Muscle layer of duodenum (tissue), 2 donors: ENCODE data around the gene IFI35.
A peak's percentile ranks its signal among the peaks of the same experiment; 100 is the strongest.
"Not testable (repeated sequence)": the region's sequence is repeated elsewhere in the genome, so short reads cannot be mapped to it uniquely, and the experiment has no call there.

Experiments
- H3K27ac ChIP-seq: one replicate; pipeline ENCODE4 v1.7.0; 2013; ENCODE audit warnings: mild to moderate bottlenecking, low read length
- H3K27me3 ChIP-seq: one replicate; pipeline ENCODE4 v1.7.0; 2013; ENCODE audit warnings: low read depth, mild to moderate bottlenecking, control low read depth, low read length
- H3K36me3 ChIP-seq, 2 donors: one replicate each; pipeline ENCODE4 v1.7.0; 2013; ENCODE audit warnings: low read length in 2 of 2, control low read depth in 1 of 2, mild to moderate bottlenecking in 1 of 2; ENCODE audit not compliant: insufficient read depth in 2 of 2, control insufficient read depth in 1 of 2
- H3K4me1 ChIP-seq, 2 donors: one replicate each; pipeline ENCODE4 v1.7.0; 2013; ENCODE audit warnings: low read length in 2 of 2, mild to moderate bottlenecking in 2 of 2, control low read depth in 1 of 2, moderate library complexity in 1 of 2; ENCODE audit not compliant: insufficient read depth in 2 of 2, control insufficient read depth in 1 of 2
- H3K4me3 ChIP-seq, 2 donors: one replicate each; pipeline ENCODE4 v1.7.0; 2013; ENCODE audit warnings: low read length in 2 of 2, low read depth in 1 of 2, mild to moderate bottlenecking in 1 of 2
- H3K9me3 ChIP-seq, 2 donors: one replicate each; pipeline ENCODE4 v1.7.0; 2013; ENCODE audit warnings: low read length in 2 of 2, control low read depth in 1 of 2, mild to moderate bottlenecking in 1 of 2; ENCODE audit not compliant: control insufficient read depth in 1 of 2
- donor health status: healthy.

Gene IFI35

GRCh38 chr17:42999003-42999525 is 7.5 kb upstream of the IFI35 start:
- peaks cover 22 to 48% of the 10 kb centered on the region in 2 donors for H3K36me3 ChIP-seq
- H3K27me3 ChIP-seq, result no peaks in the 10 kb centered on the region
- H3K27ac ChIP-seq, result peak overlapping the region; percentile 98
- no peaks in the 10 kb centered on the region for H3K9me3 ChIP-seq
- H3K4me3 ChIP-seq, result peak overlapping the region; percentile 87 to 96
- H3K4me1 ChIP-seq, result peaks cover 6 to 23% of the 10 kb centered on the region in 2 donors

DNA sequence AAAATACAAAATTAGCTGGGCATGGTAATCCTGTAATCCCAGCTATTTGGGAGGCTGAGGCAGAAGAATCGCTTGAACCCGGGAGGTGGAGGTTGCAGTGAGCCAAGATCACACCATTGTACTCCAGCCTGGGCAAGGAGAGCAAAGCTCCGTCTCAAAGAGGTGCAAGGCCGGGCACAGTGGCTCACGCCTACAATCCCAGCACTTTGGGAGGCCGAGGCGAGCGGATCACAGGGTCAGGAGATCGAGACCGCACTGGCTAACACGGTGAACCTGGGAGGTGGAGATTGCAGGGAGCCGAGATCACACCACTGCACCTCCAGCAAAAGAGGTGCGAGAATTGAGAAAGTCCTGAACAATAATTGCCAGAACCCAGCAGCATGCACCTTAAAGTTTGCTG is 5.7 kb upstream of the IFI35 start:
- H3K36me3 ChIP-seq, result peaks cover 22 to 47% of the 10 kb centered on the region in 2 donors
- not testable (repeated sequence) for H3K9me3 ChIP-seq, H3K4me3 ChIP-seq, H3K27ac ChIP-seq, H3K27me3 ChIP-seq
- H3K4me1 ChIP-seq, result peaks cover 6 to 23% of the 10 kb centered on the region in 2 donors

DNA sequence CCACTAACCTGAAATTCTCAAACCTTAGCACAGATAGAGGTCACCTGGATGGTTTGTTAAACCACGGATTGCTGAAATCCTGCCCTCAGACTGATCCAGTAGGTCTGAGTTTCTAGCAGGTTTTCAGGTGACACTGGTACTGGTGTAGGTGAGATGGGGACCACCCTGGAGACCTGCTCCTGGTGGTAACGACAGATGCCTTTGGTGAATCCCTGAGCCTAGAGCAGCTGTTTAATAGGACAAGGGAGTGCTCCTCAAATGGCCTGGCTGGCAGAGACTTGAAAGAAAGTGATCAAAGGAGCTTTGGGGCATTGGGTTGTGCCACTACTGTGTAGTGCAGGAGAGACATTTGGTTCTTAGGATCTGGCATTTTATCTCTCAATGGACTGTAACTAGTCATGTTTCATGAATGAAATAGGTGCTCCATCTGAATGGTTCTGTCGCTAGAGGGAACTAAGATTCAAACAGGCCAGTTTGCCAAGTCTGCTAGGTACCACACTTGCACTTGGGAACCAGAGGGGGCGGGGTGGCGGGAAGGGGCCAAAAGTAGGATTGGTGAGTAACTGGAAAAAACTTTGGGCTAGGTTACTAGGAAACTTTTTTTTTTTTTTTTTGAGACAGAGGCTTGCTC is 2.9 kb upstream of the IFI35 start:
- Histone ChIP-seq H3K9me3 (no peaks in the 10 kb centered on the region), H3K27ac (peak overlapping the region; percentile 23), H3K27me3 (no peaks in the 10 kb centered on the region), H3K4me1 (peaks cover 6 to 19% of the 10 kb centered on the region in 2 donors), H3K36me3 (peaks cover 22 to 43% of the 10 kb centered on the region in 2 donors), H3K4me3 (no peak overlapping the region)

GRCh38 chr17:43010667-43011308 is 4.2 kb downstream of the IFI35 start:
- Histone ChIP-seq H3K36me3 (peaks cover 14 to 33% of the 10 kb centered on the region in 2 donors), H3K9me3 (no peaks in the 10 kb centered on the region), H3K4me1 (peaks cover 5 to 28% of the 10 kb centered on the region in 2 donors), H3K27me3 (no peaks in the 10 kb centered on the region), H3K27ac (peak overlapping the region; percentile 39), H3K4me3 (no peak overlapping the region)

DNA sequence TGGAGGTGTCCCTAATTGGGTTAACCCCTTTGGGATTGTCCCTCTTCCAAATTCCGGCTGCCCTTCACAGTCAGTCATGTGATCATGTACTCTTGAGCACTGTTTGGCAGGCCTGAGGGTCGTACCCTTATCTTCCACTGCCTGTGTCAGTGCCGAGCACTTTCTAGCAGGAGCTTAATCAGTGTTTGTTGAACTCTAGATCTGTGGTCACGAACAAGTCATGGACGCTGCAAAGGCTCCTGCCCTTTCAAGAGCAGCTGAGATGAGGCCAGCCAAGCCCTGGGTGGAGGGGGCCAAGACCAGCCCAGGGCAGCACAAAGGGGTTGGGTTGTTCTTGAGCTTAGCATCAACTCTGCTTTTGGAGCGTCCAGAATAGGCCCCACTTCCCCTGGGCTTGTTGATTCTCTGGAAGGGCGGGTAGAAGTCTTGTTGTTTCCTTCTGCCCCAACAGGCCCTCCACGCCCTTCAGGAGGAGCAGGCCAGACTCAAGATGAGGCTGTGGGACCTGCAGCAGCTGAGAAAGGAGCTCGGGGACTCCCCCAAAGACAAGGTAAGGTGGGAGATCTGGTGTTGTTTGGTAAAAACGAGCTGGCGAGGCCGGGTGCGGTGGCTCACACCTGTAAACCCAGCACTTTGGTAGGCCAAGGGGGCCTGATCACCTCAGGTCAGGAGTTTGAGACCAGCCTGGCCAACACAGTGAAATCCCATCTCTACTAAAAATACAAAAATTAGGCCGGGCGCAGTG is 5.3 kb downstream of the IFI35 start:
- Histone ChIP-seq H3K27ac (no peak overlapping the region), H3K4me3 (no peak overlapping the region), H3K36me3 (peaks cover 18 to 44% of the 10 kb centered on the region in 2 donors), H3K9me3 (no peaks in the 10 kb centered on the region), H3K27me3 (no peaks in the 10 kb centered on the region), H3K4me1 (peaks cover 5 to 31% of the 10 kb centered on the region in 2 donors)

- Histone ChIP-seq H3K4me3 (no peak overlapping the region), H3K4me1 (peaks cover 7 to 36% of the 10 kb centered on the region in 2 donors), H3K9me3 (no peaks in the 10 kb centered on the region), H3K36me3 (peaks cover 21 to 48% of the 10 kb centered on the region in 2 donors), H3K27ac (no peak overlapping the region), H3K27me3 (no peaks in the 10 kb centered on the region)
Observed at GRCh38 chr17:43013296-43013695, 6.7 kb downstream of the IFI35 start.

- Histone ChIP-seq H3K4me1 (peaks cover 10 to 44% of the 10 kb centered on the region in 2 donors), H3K27me3 (no peaks in the 10 kb centered on the region), H3K36me3 (peaks cover 21 to 52% of the 10 kb centered on the region in 2 donors), H3K9me3 (no peaks in the 10 kb centered on the region), H3K27ac (no peak overlapping the region), H3K4me3 (no peak overlapping the region)
Observed at GRCh38 chr17:43014020-43014648, 7.5 kb downstream of the IFI35 start.

DNA sequence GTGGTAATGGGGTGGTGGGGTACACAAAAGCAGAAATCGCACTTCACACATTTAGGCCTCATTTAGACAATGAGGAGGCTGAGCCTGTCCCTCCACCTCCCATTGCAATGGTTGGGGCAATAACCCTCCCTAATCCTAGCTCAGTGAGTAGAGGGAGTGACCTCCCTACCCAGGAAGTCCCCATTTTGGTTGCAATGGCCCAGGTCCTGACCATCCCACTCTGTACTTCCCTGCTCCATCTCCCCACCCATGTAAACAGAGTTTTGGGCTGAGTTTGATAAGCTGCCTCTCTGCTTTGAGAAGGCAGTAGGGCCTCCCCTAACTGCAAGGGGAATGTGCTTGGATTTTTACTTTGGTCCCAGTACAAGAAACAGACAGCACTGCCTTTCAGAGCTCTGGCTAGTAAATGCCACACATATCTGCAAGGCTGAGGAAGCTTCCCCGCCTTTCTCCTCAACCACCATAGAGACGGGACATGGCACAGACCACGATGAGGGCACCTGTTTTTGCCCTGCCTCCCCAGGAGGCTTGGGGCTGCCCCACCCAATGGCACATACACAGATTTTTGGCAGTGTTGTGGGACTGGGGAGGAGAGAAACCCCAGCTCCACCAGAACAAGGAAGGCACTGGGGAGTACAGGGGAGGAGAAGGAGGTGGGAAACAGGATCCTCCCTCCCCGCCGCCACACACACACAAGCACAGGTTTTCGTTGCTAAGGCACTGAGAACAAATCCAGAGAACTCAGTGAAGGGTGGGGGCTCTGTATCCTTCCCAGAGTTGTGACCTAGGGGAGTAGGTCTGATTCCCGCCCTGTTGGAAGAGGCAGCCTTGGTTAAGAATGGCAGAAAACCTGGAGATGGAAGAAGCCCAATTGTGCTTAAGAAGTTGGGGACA is 8.3 kb downstream of the IFI35 start:
- Histone ChIP-seq H3K4me1 (peaks cover 16 to 52% of the 10 kb centered on the region in 2 donors), H3K27me3 (no peaks in the 10 kb centered on the region), H3K36me3 (peaks cover 21 to 52% of the 10 kb centered on the region in 2 donors), H3K27ac (peak overlapping the region; percentile 57), H3K4me3 (no peak overlapping the region), H3K9me3 (no peaks in the 10 kb centered on the region)

DNA sequence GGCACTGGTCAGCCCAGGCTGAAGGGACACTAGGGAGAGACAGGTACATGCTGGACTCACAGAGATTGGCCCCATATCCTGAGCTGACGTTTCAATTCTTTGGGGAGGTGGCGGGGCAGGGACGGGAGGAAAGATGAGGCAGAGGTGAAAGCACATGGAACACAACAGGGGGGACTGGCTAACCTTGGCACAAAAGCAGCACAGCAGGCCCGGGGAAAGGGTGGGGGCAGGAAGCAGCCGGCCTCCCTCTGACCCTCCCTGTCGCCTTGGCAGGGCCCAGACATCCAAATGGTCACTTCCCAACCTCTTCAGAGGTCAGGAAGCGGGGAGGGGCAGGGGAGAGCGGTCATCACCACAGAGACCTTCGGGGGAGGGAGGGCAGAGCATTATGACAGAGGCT is 9.0 kb downstream of the IFI35 start:
- Histone ChIP-seq H3K4me1 (peaks cover 17 to 58% of the 10 kb centered on the region in 2 donors), H3K4me3 (no peak overlapping the region), H3K36me3 (peaks cover 21 to 52% of the 10 kb centered on the region in 2 donors), H3K27me3 (no peaks in the 10 kb centered on the region), H3K9me3 (no peaks in the 10 kb centered on the region), H3K27ac (peak overlapping the region; percentile 57)

DNA sequence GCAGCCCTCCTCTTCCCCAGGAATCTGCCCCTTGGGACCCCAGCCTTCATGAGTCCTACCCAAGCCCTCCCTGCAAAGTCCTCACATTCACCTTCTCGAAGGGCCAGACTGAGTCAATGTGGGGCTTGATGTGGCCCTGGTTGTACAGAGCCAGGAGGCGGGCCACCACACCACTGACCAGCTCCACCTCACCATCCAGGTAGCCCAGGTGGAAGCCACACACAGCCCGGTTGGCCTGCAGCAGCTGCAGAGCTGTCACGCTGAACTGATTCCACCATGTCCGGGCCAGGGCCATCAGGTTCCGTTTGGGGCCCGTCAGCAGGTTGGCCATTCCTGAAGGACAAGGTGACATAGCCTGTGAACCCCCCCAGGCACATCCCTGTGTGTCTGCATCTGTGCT is 9.6 kb downstream of the IFI35 start:
- peaks cover 21 to 52% of the 10 kb centered on the region in 2 donors for H3K36me3 ChIP-seq

More for the DNA sequence above, 9.6 kb downstream of the IFI35 start:
- Histone ChIP-seq H3K9me3 (no peaks in the 10 kb centered on the region), H3K27me3 (no peaks in the 10 kb centered on the region), H3K27ac (peak overlapping the region; percentile 51), H3K4me1 (peaks cover 17 to 58% of the 10 kb centered on the region in 2 donors), H3K4me3 (no peak overlapping the region)
